ENCODE measurements around the gene UNC13A. TPM values are rescaled to one million over a fixed set of nuclear protein-coding genes. Genes with fewer than 3 reads are reported as not detected.

The UNC13A gene
- total RNA-seq, 1 experiment from 2014 or later: 29.0 TPM

GRCh38 chr19:17692566-17692965 lies 4.4 kb upstream of the UNC13A start:
- RAD21 ChIA-PET (ENCODE audit: low non-redundant PET in 1 of 2, low total read pairs in 2 of 2, uncharacterized antibody in 2 of 2, unreplicated experiment in 2 of 2): no interaction called here
- H3K79me2 ChIP-seq (ENCODE audit: insufficient read depth, low read length): no peaks in the 10 kb centered on the region; the same call in 1 of the 2 replicates
- TF ChIP-seq CEBPB (IDR thresholded peaks at IDR 0.05; ENCODE audit: low read depth): no peak
- TF ChIP-seq RAD21 (IDR thresholded peaks at IDR 0.05; ENCODE audit: low read depth): no peak
- no peak for TF ChIP-seq EZH2 (IDR thresholded peaks at IDR 0.05)
- H3K9ac ChIP-seq (ENCODE audit: low read length): no peak overlapping the region
- H3K9me3 ChIP-seq (ENCODE audit: control insufficient read depth in 1 of 2, insufficient read depth in 1 of 2, low read depth in 1 of 2, low read length in 2 of 2): no peaks in the 10 kb centered on the region
- intact Hi-C loops (cut with micrococcal nuclease): no loop called here
- CTCF ChIA-PET: no interaction called here
- H3K4me3 ChIP-seq (replicated peaks in 1 of 2; ENCODE audit: low read depth in 1 of 2, low read length in 2 of 2): no peak overlapping the region
- H2AFZ ChIP-seq (ENCODE audit: low read depth, low read length, poor library complexity, severe bottlenecking): no peak overlapping the region
- ATAC-seq (no peak), DNase-seq (ENCODE audit: low read depth, low spot score) (no peak)
- no peaks in the 10 kb centered on the region for H4K20me1 ChIP-seq (ENCODE audit: insufficient read depth)
- H3K36me3 ChIP-seq (ENCODE audit: control insufficient read depth in 1 of 2, insufficient read depth in 2 of 2, low read length in 2 of 2): no peaks in the 10 kb centered on the region
- no peak overlapping the region for H3K4me2 ChIP-seq (ENCODE audit: low read length)
- peaks cover 4 to 14% of the 10 kb centered on the region in 2 experiments; a peak in 3 of 4 replicates for H3K4me1 ChIP-seq (ENCODE audit: control insufficient read depth in 1 of 2, insufficient read depth in 2 of 2, low read length in 2 of 2)
- POLR2A ChIA-PET: interaction anchor here (1.2 kb wide), 1 partner anchor 11 kb away, joined by 3 read pairs; no protein-coding TSS in a partner anchor
- H3K27me3 ChIP-seq (ENCODE audit: insufficient read depth, low read length): peaks cover 5% of the 10 kb centered on the region; the same call in 1 of the 2 replicates
- H3K9me2 ChIP-seq (ENCODE audit: insufficient read depth): no peaks in the 10 kb centered on the region
- no TSS peak for BruUV-seq (replicated peaks)
- H3K27ac ChIP-seq (ENCODE audit: low read depth, low read length): no peak overlapping the region

DNA sequence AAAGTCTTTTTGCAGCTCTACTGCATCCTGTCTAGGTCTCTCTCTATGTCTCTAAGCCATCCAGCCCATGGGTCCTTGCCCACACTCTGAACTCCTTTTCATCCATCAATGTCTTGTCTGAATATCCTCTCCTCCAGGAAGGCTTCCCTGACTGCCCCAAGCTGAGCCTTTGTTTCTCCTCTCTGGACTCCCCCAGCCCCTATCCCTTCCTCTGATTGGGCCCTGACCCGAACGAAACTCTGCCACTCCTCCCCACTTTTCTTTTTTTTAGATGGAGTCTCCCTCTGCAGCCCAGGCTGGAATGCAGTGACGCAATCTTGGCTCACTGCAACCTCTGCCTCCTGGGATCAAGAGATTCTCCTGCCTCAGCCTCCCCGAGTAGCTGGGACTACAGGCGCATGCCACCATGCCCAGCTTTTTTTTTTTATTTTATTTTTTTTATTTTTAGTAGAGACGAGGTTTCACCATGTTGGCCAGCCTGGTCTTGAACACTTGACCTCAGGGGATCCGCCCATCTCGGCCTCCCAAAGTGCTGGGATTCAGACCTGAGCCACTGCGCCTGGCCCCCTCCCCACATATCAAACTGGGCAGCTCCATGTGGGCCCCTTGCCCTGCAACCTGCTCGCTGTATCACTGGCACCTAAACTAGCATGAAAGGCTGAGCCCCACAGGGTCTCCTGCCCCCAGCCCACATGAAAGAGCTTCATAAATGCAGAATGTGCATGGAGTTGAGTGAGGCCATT lies 870 bp upstream of the UNC13A start:
- H2AFZ ChIP-seq (ENCODE audit: low read depth, low read length, poor library complexity, severe bottlenecking): peak overlapping the region; percentile 86
- no peaks in the 10 kb centered on the region for H3K27me3 ChIP-seq (ENCODE audit: insufficient read depth, low read length)
- peaks cover 14% of the 10 kb centered on the region; the same call in 1 of the 2 replicates for H3K79me2 ChIP-seq (ENCODE audit: insufficient read depth, low read length)
- no TSS peak for BruUV-seq (replicated peaks)
- CTCF ChIA-PET: interaction anchor here (1.1 kb wide), 1 partner anchor 14 kb away, joined by 4 read pairs; no protein-coding TSS in a partner anchor
- ATAC-seq: no peak; the same call in 1 of the 2 replicates
- no peak overlapping the region for H3K9ac ChIP-seq (ENCODE audit: low read length)
- H3K4me2 ChIP-seq (ENCODE audit: low read length): peak overlapping the region; percentile 90
- intact Hi-C loops (cut with micrococcal nuclease): loop anchor here (10.0 kb wide), 1 partner anchor 234 kb away; no protein-coding TSS in a partner anchor
- no peaks in the 10 kb centered on the region for H3K36me3 ChIP-seq (ENCODE audit: control insufficient read depth in 1 of 2, insufficient read depth in 2 of 2, low read length in 2 of 2)
- DNase-seq (ENCODE audit: low read depth, low spot score): no peak
- H3K27ac ChIP-seq (ENCODE audit: low read depth, low read length): no peak overlapping the region
- RAD21 ChIA-PET (ENCODE audit: low non-redundant PET in 1 of 2, low total read pairs in 2 of 2, uncharacterized antibody in 2 of 2, unreplicated experiment in 2 of 2): interaction anchor here in 1 of 2 experiments (0.7 kb wide), 1 partner anchor 170 kb away, joined by 3 read pairs; no protein-coding TSS in a partner anchor
- peak overlapping the region; percentile 85 to 90; a peak in 3 of 4 replicates for H3K4me3 ChIP-seq (replicated peaks in 1 of 2; ENCODE audit: low read depth in 1 of 2, low read length in 2 of 2)
- H4K20me1 ChIP-seq (ENCODE audit: insufficient read depth): no peaks in the 10 kb centered on the region
- H3K4me1 ChIP-seq (ENCODE audit: control insufficient read depth in 1 of 2, insufficient read depth in 2 of 2, low read length in 2 of 2): peaks cover 10 to 39% of the 10 kb centered on the region in 2 experiments; a peak in 3 of 4 replicates
- H3K9me3 ChIP-seq (ENCODE audit: control insufficient read depth in 1 of 2, insufficient read depth in 1 of 2, low read depth in 1 of 2, low read length in 2 of 2): no peaks in the 10 kb centered on the region
- POLR2A ChIA-PET: no interaction called here
- TF ChIP-seq, protein P1, sequence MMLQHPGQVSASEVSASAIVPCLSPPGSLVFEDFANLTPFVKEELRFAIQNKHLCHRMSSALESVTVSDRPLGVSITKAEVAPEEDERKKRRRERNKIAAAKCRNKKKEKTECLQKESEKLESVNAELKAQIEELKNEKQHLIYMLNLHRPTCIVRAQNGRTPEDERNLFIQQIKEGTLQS (IDR thresholded peaks at IDR 0.05): no peak
- TF ChIP-seq SIN3A (IDR thresholded peaks at IDR 0.05; ENCODE audit: low read depth) (no peak), ZFX (IDR thresholded peaks at IDR 0.05) (no peak), EZH2phosphoT487 (IDR thresholded peaks at IDR 0.05; ENCODE audit: borderline replicate concordance) (no peak)
- H3K9me2 ChIP-seq (ENCODE audit: insufficient read depth): no peaks in the 10 kb centered on the region

Measured in HCT116 (cell line).